Left lung (tissue), 10 donors: ENCODE results near the gene CBLN1. TPM values are rescaled to one million over a fixed set of nuclear protein-coding genes. Genes with fewer than 3 reads are reported as not detected.

Source experiments
- ATAC-seq: fragments of 200-7000 bp; cut with Tn5 transposase; one replicate; pipeline ENCODE4 v1.9.1; 2020; ENCODE audit warnings: moderate library complexity
- DNase-seq, 4 donors: peaks; one replicate each; pipeline ENCODE4 v3.0.0-alpha.2; 2013 to 2020
- H3K27ac ChIP-seq, 2 donors: fragments of 200-600 bp; sonication (generic) in 1 of 2; one replicate each; pipeline versions ENCODE4 v1.5.0 to v1.8.0; 2020 to 2021
- H3K27me3 ChIP-seq, 2 donors: fragments of 200-600 bp; sonication (generic) in 1 of 2; one replicate each; pipeline versions ENCODE4 v1.5.0 to v1.8.0; 2020 to 2021
- H3K36me3 ChIP-seq, 2 donors: fragments of 200-600 bp; sonication (generic) in 1 of 2; one replicate each; pipeline versions ENCODE4 v1.5.0 to v1.8.0; 2020 to 2021
- H3K4me1 ChIP-seq, 2 donors: fragments of 200-600 bp; one replicate each; pipeline ENCODE4 v1.8.0; 2021
- H3K4me3 ChIP-seq, 2 donors: fragments of 200-600 bp; sonication (generic) in 1 of 2; one replicate each; pipeline versions ENCODE4 v1.5.0 to v1.8.0; 2020 to 2021; ENCODE audit warnings: mild to moderate bottlenecking in 1 of 2
- H3K9me3 ChIP-seq, 2 donors: fragments of 200-600 bp; sonication (generic) in 1 of 2; one replicate each; pipeline versions ENCODE4 v1.5.0 to v1.8.0; 2020 to 2021
- CTCF ChIP-seq, 2 donors: fragments of 200-600 bp; sonication (generic) in 1 of 2; IDR thresholded peaks; one replicate each; pipeline versions ENCODE4 v1.5.0 to v1.8.0; 2021; ENCODE audit warnings: antibody characterized with exemption in 2 of 2
- intact Hi-C, 2 donors: fragments of 100-400 bp; cut with DNase I; formaldehyde crosslinking; loops; one replicate each; pipeline versions ENCODE4 v1.11.2 to v1.14.2; 2022
- polyA plus RNA-seq, 6 donors: library from polyadenylated mRNA; unstranded; fragments of 120-200 nt; gene quantifications; one replicate each; pipeline ENCODE4 v1.2.1, GENCODE V29; 2013; ENCODE audit not compliant: insufficient read length in 6 of 6
- total RNA-seq, 2 donors: library from RNA; stranded (reverse); fragmentation: NEBNext Ultra II Directional; extraction: Animal tissue kit (Norgen Biotek cat#: 25700); gene quantifications; one replicate each; pipeline ENCODE4 v1.2.1, GENCODE V29; 2021
- donor health status: DM: no; HTN: yes; CAD: no.
- donor health status: DM: no; HTN: no; CAD: no.

CBLN1 gene
- total and polyA plus RNA-seq, 8 donors = 0.12 to 0.70 (median 0.19) TPM; not detected in 2

DNA sequence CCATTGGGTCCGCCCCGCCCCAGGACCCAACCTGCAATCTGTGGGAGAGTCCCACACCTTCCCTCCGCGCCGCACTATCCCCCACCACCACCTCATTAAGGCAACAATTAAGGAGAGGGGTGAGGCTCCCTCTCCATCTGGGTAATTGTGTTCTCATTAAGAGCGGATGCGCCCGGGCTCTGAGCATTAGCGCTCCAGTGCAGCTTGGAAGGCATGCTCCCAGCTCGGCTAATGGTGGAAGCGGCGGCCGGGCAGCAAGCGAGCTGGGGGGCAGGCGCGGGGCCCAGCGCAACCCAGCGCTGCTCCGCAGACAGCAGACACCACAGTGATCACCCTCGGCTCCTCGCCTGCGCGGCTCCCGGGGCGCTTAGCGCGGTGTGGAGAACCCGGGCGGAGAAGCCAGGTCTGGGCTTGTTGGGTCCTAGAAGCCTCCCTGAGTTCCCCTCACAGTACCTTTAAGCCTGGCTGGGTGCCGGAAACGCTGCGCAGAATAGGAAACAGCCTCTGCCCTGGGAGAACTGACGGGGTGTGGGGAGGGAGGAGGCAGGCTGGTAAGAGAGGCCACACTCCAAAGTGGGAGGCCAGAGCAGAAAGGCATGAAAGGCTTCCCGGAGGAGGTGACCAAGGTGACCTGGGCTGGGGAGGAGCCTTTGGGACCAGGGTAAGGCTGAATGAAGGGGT lies 6.4 kb downstream of the CBLN1 start:
- no peak for ATAC-seq
- intact Hi-C loops = no loop called here

DNA sequence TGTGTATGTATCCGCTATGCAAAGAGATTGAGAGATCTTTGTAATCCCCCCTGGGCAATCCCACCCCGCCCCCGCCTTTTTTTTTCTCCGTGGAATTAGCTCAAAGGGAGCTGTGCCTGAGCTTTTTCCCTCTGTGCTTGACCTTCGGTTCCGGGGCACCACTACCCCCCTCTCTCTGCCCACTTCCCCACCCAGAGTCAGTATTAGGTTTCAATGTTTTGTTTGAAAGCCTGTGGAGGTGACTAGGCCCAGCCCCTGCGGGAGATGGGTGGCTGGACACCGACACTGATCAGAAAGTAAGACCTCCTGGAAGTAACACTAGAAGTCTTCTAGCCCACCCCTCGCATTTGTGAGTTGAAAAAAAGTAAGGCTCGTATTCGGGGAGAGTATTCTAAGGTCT lies 7.0 kb downstream of the CBLN1 start:
- intact Hi-C loops = no loop called here
- H3K9me3 ChIP-seq = no peaks in the 10 kb centered on the region
- ATAC-seq = no peak
- peaks cover 57 to 95% of the 10 kb centered on the region in 2 donors for H3K27me3 ChIP-seq
- H3K27ac ChIP-seq = no peak overlapping the region
- DNase-seq = no peak
- H3K4me3 ChIP-seq = no peak overlapping the region
- TF ChIP-seq CTCF (IDR thresholded peaks at IDR 0.05) = no peak
- no peaks in the 10 kb centered on the region for H3K4me1 ChIP-seq
- H3K36me3 ChIP-seq = no peaks in the 10 kb centered on the region

More for the DNA sequence above, 6.4 kb downstream of the CBLN1 start:
- Histone ChIP-seq H3K27me3 (peaks cover 63 to 95% of the 10 kb centered on the region in 2 donors), H3K4me1 (no peaks in the 10 kb centered on the region), H3K27ac (no peak overlapping the region), H3K9me3 (no peaks in the 10 kb centered on the region), H3K36me3 (no peaks in the 10 kb centered on the region), H3K4me3 (no peak overlapping the region)
- peak in 1 of 4 donors; percentile 67 for DNase-seq
- no peak for TF ChIP-seq CTCF (IDR thresholded peaks at IDR 0.05)

- intact Hi-C loops = no loop called here
- Histone ChIP-seq H3K27ac (no peak overlapping the region), H3K4me3 (no peak overlapping the region), H3K4me1 (no peaks in the 10 kb centered on the region), H3K27me3 (peaks cover 48 to 88% of the 10 kb centered on the region in 2 donors), H3K36me3 (no peaks in the 10 kb centered on the region), H3K9me3 (no peaks in the 10 kb centered on the region)
- TF ChIP-seq CTCF (IDR thresholded peaks at IDR 0.05) = no peak
- no peak for ATAC-seq
- no peak for DNase-seq
Measured at GRCh38 chr16:49273771-49274170, 7.9 kb downstream of the CBLN1 start.

DNA sequence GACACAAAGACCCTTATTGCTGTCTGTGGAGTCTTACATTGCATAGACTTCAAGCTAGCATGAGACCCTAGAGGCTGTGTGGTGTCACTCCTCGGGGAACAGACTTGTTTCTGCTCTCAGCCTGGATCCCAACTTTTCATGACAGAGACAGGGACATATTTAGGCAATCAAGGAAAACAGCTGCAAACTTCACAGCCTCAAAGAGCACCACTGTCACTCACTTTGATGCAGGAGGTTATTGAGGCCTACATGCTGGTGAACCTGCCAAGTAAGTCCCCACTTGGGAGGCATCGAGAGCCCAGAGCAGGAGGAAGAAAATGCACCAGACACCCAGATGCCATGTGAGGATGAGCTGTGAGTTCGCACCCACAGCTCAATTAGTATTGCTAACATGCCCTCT lies 10.3 kb downstream of the CBLN1 start:
- no peaks in the 10 kb centered on the region for H3K36me3 ChIP-seq
- no peak overlapping the region for H3K4me3 ChIP-seq
- peaks cover 24 to 64% of the 10 kb centered on the region in 2 donors for H3K27me3 ChIP-seq
- intact Hi-C loops = no loop called here
- DNase-seq (no peak), ATAC-seq (no peak)
- H3K9me3 ChIP-seq = no peaks in the 10 kb centered on the region
- H3K27ac ChIP-seq = no peak overlapping the region
- no peaks in the 10 kb centered on the region for H3K4me1 ChIP-seq
- TF ChIP-seq CTCF (IDR thresholded peaks at IDR 0.05) = no peak

DNA sequence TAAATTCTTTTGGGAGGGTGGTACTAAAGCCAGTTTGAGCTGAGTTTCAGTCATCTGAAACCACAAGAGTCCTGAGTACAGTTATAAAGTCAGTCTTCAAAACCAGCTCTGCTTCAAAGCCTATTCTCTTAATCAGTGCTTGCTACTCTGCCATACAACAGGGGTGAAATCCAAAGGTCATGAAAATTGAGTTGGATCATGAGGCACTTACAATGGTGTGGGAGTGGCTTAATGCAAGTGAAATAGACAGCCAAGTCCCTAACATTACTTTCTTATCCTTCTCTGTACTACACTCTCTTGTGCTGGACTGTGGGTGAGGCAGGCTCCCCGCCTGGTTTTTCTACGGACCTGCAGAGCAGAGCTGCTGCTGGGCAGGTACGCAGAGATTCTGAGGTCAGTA lies 12.4 kb downstream of the CBLN1 start:
- TF ChIP-seq CTCF (IDR thresholded peaks at IDR 0.05) = no peak
- H3K4me1 ChIP-seq = no peaks in the 10 kb centered on the region
- ATAC-seq (no peak), DNase-seq (no peak)
- H3K36me3 ChIP-seq = no peaks in the 10 kb centered on the region
- intact Hi-C loops = no loop called here
- H3K27ac ChIP-seq = no peak overlapping the region
- H3K4me3 ChIP-seq = no peak overlapping the region
- H3K9me3 ChIP-seq = no peaks in the 10 kb centered on the region
- peaks cover 4 to 47% of the 10 kb centered on the region in 2 donors for H3K27me3 ChIP-seq
